ENCODE results near the gene SPTAN1.
"Not testable (repeated sequence)": the region's sequence is repeated elsewhere in the genome, so short reads cannot be mapped to it uniquely, and the experiment has no call there.

SPTAN1 gene

GRCh38 chr9:128553728-128554127, 1.3 kb downstream of the SPTAN1 start:
- DNase-seq, result peak; percentile 37

DNA sequence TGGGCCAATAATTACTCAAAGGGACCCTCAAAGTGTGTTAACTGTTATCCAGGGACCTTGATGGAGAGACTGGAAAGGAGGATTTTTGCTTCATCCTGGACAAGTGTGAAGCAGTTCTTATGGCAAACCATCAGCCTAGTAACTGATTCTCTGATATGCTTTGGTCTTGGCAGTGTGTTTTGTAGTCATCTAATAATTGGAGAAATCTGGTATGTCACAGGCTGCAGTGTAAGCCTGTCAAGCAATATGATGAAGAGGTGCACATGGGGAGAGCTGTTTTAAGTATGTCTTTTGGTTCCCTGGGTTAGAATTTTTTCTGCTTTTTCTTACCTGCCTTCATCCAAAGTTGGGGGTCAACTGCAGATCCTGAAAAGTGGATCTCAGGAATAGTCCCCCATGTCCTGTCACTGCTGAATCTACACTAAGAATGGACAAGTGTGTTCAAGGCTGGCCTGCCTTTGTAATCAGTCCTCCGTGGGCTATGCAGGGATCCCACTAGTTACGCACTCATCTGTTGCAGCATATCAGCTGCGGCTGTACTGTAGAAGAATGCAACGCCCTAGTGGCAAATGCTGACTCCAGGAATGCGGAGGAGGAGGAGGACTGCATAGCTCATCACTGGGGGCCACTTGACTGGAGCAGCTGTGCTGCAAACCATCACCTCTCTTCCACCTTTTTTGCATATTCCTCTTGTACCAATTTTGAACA, 1.9 kb downstream of the SPTAN1 start:
- DNase-seq, result peak; percentile 70

GRCh38 chr9:128555180-128555721, 2.9 kb downstream of the SPTAN1 start:
- no peak for DNase-seq

DNA sequence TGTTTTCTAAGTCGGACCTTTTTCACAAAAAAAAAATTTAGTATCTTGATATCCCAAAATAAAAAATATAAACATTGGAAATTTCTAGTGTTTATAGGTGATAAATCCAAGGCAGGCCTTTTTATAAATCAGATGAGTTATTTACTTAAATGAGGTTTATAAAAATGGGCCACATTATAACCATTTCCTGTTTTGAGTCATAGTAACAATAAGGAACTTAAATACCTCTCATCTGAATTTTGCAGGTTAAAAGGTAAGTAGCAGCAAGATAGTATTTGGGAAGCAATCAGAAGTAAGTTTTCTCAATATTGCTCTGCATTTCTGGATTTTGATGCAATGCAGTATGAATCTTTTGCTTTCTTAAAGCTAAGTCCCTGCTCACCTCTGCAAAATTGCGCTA, 3.9 kb downstream of the SPTAN1 start:
- DNase-seq, result no peak

DNA sequence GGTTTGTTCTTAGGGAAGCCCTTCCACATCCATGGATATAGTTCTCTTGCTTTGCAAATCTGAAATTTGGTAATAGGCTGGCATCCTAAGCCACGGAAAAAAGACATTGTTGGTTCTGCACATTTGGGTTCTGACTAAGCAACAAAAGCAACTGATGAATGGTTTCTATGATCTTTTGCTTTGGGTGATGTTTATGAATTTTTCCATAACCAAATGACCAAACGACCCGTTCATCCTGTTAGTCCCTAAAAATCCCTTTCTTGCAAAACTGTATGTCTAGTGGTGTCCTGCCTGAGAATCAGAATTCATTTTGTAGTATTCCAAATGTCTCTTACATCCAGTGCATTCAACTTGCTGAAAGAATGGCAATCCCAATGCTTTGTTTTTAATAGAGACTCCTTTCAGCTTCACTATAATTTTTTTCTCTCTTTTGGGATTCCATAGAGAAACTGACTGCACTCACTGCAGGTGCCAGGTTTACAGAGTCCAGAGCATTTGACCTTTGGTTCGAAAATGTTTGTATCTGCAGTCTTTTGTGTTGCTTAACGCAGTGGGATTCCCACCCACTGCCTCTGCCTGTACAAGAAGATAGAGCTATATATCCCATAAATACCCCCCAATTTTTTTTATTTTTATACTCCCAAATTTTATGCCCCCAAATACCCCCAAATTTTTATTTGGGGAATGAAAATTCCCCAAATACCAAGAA, 4.7 kb downstream of the SPTAN1 start:
- no peak for DNase-seq

DNA sequence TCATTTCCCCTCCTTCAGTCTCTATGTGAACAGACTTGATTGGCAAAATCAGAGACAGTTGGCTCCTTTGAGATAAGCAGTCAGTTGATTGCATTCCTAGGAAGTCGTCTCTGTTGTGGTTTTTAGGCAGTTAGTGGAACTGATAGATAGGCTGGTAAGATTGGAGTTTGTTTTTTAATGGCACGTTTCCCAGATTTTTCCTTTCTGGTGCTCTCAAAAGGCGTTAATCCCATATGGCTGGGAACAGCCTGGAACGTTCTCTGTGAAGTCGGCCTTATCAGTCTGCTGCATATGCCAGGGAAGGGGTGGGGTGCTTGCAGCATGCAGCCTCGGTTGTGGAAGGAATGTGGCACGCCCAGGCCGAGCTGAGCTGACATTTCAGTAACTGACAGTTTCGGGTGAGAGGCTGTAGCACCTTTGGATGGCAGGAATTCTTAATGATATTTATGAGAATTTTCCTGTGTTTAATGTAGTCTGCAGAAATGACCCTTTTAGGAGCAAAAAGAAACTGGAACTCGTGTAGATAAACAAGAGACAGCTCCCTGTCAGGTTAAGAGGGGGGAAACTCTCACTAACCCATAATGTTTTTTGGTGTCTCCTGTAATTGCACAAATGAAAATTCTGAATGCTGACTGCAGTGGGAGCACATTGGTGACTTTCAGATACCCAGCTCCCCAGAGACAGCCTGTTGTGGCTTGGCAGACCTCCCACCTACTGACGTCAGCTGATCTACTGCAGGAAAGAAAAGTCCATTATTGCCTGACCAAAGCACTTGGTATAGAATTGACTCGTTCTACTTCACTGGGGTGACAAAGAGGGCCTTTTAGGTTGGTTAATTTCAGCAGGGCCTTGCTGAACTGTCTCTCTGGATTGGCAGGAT, 6.3 kb downstream of the SPTAN1 start:
- peak; percentile 88 for DNase-seq

DNA sequence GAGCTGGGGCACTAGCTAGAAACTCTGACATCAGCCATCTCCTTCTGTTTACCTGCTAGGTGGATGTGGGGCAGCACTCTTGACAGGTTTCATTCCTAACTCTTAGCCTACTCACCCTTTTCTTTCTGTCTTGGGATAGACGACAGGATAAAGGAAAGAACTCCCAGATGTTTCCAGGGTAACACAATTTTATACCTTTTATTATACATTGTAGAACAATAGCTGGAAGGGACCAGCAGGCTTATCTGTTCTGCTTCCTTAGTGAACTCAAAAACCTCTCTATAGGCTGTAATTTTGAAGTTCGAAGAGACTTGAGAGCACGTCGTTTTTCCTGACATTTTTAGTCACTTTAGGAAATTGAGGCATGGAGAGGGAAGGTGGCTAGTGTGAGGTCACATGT, 13.2 kb downstream of the SPTAN1 start:
- DNase-seq, result no peak

DNA sequence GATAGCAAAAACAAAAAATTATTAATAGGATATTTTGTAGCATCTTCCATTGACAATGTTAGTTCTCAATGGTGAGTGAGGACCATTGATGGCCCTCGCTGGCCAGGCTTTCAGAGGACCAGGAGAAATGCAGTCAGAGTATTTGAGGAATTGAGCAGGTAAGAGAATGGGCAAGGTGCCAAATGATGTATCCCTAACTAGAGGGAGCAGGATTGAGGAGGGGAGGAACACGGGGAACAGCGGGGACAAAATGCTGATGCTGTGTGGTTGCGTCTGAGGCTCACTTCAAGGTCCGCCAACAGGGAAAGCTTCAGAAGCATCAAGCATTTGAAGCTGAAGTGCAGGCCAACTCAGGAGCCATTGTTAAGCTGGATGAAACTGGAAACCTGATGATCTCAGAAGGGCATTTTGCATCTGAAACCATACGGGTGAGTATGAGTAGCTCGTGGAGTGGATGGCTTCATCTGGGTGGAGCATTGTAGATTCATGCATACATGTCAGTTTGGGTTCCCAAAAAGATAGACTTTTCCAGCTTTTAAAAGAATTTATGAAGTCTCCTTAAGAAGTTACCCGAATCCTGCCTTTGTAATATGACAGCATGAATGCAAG, 16.2 kb downstream of the SPTAN1 start:
- DNase-seq, result no peak

DNA sequence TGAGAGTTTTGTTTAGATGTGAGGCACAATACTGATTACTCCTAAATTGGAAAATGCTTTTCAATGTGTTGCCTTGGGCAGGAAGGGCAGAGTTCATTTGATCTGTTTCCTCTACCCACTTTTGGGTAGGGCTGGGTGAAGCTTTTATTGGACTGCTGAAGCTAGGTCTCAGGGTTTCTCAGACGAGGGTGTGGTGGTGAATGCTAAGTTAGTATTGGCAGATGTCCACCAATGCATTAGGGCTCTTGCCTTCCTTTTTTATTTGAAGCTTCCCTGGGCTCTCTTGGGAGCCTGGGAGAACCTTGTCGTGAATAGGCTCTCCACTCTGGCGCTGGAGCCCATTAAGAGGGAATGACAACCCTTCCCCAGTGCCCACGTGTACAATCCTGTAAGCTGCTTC, 23.1 kb downstream of the SPTAN1 start:
- DNase-seq, result no peak

DNA sequence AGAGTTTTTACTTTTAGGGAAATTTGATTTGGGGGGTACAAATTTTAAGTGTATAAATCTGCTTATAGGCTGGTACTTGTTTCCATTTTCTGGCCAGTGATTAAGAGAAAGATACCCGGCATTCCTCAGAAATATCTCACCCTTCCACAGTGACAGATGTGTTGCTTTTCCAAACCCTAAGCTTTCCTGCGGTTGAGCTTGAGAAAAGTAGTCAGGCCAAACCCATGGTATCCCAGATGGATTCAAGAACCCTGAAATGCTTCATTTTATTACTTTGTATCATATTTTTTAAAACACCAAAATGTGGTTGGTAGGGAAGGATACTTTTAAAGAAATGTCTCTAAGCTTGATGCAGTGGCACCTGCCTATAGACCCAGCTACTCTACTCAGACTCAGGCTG, 23.5 kb downstream of the SPTAN1 start:
- no peak for DNase-seq

- no peak for DNase-seq
Measured at GRCh38 chr9:128577206-128577605, 24.8 kb downstream of the SPTAN1 start.

- no peak for DNase-seq
Measured at GRCh38 chr9:128579194-128579593, 26.8 kb downstream of the SPTAN1 start.

DNA sequence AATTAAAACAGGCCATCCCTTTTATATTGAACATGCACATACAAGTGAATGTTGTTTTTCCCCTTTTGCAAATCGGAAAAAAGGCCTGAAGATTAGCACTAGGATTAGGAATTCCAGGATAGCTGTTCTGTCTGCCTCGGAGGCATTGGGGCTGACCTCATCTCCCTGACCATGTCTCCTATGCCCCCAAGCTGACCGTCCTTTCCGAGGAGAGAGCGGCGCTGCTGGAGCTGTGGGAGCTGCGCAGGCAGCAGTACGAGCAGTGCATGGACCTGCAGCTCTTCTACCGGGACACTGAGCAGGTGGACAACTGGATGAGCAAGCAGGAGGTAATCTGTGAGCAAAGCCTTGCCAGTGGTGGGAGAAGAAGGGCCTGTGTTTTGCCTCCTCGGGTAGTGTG, 28.3 kb downstream of the SPTAN1 start:
- no peak for DNase-seq

- not testable (repeated sequence) for DNase-seq
Measured at GRCh38 chr9:128585155-128585554, 32.8 kb downstream of the SPTAN1 start.

DNA sequence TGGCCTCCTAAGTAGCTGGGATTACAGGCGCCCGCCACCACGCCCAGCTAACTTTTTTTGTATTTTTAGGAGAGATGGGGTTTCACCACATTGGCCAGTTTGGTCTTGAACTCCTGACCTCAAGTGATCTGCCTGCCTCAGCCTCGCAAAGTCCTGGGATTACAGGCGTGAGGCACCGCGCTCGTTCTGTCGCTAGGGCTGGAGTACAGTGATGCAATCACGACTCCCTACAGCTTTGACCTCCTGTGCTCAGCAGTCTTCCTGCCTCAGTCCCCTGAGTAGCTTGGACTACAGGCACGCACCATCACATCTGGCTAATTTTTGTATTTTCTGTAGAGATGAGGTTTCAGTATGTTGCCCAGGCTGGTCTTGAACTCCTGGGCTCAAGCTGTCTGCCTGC, 34.5 kb downstream of the SPTAN1 start:
- DNase-seq, result not testable (repeated sequence)

GRCh38 chr9:128587453-128587852, 35.1 kb downstream of the SPTAN1 start:
- DNase-seq, result no peak

- DNase-seq, result no peak
Measured at GRCh38 chr9:128588581-128589233, 36.3 kb downstream of the SPTAN1 start.

DNA sequence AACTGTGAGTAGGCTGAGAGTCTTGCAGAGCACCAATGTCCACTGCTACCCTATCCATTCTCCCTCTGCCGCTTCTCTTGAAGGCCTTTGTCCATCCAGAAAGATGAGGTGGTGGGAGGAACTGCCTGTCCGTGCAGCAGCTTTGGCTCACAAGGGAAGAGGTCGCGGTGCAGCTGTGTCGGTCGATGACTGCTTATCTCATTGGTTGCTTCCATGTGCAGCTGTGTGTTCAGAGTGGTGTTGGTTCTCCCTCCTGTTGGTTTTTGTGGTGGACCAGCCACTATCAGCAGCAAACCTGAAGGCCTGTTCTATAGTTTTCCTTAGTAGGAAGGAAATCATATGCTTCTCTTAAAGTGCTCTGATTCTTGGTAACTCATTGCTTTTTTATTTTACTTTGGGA, 40.7 kb downstream of the SPTAN1 start:
- no peak for DNase-seq

DNA sequence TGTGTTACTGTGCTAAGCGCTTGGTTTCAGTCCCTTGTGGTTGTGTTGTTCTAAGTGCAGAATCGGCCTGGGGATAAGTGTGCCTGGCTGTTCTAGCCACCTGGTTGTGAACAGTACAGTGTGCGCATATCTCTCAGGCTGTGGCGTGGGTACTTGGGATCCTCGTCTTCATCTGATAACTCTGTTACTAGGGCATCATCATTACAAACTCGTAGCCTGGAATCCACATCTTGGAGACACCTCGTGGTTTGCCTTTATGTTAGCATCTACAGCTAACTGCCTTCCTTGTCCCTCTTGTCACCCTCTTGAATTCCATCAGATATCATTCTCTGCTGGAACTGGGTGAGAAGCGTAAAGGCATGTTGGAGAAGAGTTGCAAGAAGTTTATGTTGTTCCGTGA, 41.5 kb downstream of the SPTAN1 start:
- DNase-seq, result no peak

DNA sequence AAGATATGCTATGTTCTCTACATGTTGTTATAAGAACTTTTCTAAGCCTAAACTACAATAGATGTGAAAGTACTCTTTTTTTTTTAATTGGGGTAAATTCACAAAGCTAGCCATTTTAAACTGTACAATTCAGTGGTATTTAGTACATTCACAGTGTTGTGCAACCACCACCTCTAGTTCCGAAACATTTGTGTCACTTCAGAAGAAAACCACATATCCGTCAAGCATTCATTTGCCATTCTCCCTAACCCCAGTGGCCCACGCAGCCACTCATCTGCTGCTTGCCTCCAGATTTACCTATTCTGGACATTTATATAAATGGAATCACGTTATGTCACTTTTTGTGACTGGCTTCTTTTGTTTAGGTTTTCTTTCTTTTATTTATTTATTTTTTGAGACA, 43.1 kb downstream of the SPTAN1 start:
- no peak for DNase-seq

DNA sequence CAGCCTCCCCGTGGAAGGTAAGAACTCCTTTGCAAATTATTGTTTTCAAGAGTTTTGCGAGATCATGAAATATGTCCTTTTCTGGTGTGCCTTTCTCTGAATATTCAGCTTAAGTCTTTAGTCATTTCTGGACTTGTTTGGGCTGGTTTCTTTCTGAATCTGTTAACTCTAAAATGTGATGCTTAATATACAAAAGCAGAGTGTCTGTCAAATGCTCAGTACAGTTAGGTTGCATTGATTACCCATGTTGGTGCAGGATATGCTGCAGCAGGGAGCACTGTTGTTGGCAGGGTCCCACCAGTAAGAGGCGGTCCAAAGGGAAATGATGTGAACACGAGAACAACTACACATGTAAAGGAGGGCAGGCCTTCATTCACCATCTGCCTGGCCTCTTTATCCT, 47.7 kb downstream of the SPTAN1 start:
- no peak for DNase-seq

DNA sequence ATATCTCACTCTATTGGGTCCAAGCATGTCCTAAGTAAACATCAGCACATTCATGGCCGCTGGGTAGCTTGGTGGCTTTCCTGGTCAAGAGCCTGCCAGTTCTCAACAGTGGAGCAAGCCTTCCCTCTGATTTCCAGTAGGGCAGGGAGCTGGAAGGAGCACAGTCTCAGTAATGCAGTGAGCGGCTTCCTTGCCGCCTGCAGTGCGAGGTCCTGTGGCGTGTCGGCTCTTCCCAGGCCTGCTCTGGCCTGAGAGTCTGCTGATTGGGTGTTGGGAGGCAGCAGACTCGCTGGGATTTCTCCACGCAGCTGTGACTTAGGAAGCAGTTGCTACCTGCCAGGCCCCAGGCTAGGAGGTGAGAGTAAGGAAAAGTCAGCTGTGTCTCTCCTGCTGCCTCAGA, 51.3 kb downstream of the SPTAN1 start:
- DNase-seq, result no peak
